ENCODE measurements around the gene TSPAN13. TPM values are rescaled to one million over a fixed set of nuclear protein-coding genes. Genes with fewer than 3 reads are reported as not detected.

The TSPAN13 gene
- total and polyA plus RNA-seq, 10 of the 15 experiments (the other 5 are each of a cell fraction or from before 2014, with no cell fraction given): 0.26 to 0.37 TPM; not detected in 8

- TF ChIP-seq JUND (IDR thresholded peaks at IDR 0.05; ENCODE audit: low read depth, low read length): no peak
- no peak for TF ChIP-seq ATF2 (IDR thresholded peaks at IDR 0.05; ENCODE audit: low read length)
Measured at GRCh38 chr7:16711730-16712129, 41.8 kb upstream of the TSPAN13 start (continued).

GRCh38 chr7:16712916-16713315 lies 40.6 kb upstream of the TSPAN13 start:
- SMC1A ChIA-PET (ENCODE audit: uncharacterized antibody, unreplicated experiment): no interaction called here
- 20% methylated on average over 4 of the region's 4 CpGs for WGBS (ENCODE audit: insufficient coverage, insufficient replicate concordance, low lambda C conversion rate, missing lambda C conversion rate)
- intact Hi-C loops (cut with micrococcal nuclease; ENCODE audit: unreplicated experiment): no loop called here
- Histone ChIP-seq H3K4me1 (ENCODE audit: control insufficient read depth, insufficient read depth, low read length) (no peaks in the 10 kb centered on the region), H3K4me3 (no peak overlapping the region), H2AFZ (ENCODE audit: control insufficient read depth, low read depth, low read length) (no peak overlapping the region), H4K20me1 (ENCODE audit: control insufficient read depth, insufficient read depth) (no peaks in the 10 kb centered on the region), H3K79me2 (ENCODE audit: control insufficient read depth, insufficient read depth, low read length) (no peaks in the 10 kb centered on the region), H3K9ac (ENCODE audit: control insufficient read depth, insufficient read depth, low read length) (no peak overlapping the region), H3K27me3 (replicated peaks in 1 of 2; ENCODE audit: control insufficient read depth in 2 of 2, insufficient read depth in 2 of 2, low read length in 1 of 2) (no peaks in the 10 kb centered on the region), H3K36me3 (ENCODE audit: control insufficient read depth in 2 of 2, insufficient read depth in 2 of 2, low read length in 1 of 2) (no peaks in the 10 kb centered on the region), H3K9me3 (replicated peaks; ENCODE audit: control insufficient read depth, insufficient read depth, low read length) (no peaks in the 10 kb centered on the region), H3K27ac (ENCODE audit: control insufficient read depth, insufficient read depth) (no peak overlapping the region), H3K4me2 (ENCODE audit: control insufficient read depth, insufficient read depth) (no peak overlapping the region)
- BruUV-seq (replicated peaks): no TSS peak
- FAIRE-seq (no peak), DNase-seq (ENCODE audit: low read depth, low spot score) (no peak), ATAC-seq (no peak)
- in situ Hi-C loops (cut with MboI): no loop called here
- CTCF ChIA-PET: interaction anchor here (0.7 kb wide), 1 partner anchor 36 kb away, joined by 3 read pairs; no protein-coding TSS in a partner anchor
- RAD21 ChIA-PET (ENCODE audit: unreplicated experiment): no interaction called here
- POLR2A ChIA-PET: no interaction called here
- TF ChIP-seq CHD2 (IDR thresholded peaks at IDR 0.05; ENCODE audit: borderline replicate concordance, low read depth, low read length) (no peak), CTCF (IDR thresholded peaks at IDR 0.05 in 2 of 3, conservative IDR thresholded peaks at IDR 0.05 in 1 of 3; ENCODE audit: control insufficient read depth in 2 of 3, extremely low read depth in 1 of 3, insufficient read depth in 1 of 3, low read depth in 3 of 3, low read length in 3 of 3) (no peak), POLR2AphosphoS2 (IDR thresholded peaks at IDR 0.05; ENCODE audit: low read depth, low read length) (no peak), CEBPB (IDR thresholded peaks at IDR 0.05; ENCODE audit: borderline replicate concordance in 1 of 2, low read depth in 2 of 2, low read length in 2 of 2) (no peak), PRDM15 (CRISPR knock-in tag; IDR thresholded peaks at IDR 0.05) (no peak), CBFB (IDR thresholded peaks at IDR 0.05; ENCODE audit: low read depth) (no peak), MEF2B (IDR thresholded peaks at IDR 0.05; ENCODE audit: partially characterized antibody, poor library complexity, severe bottlenecking) (no peak), PML (IDR thresholded peaks at IDR 0.05; ENCODE audit: low read length) (no peak), BHLHE40 (IDR thresholded peaks at IDR 0.05; ENCODE audit: borderline replicate concordance in 1 of 2, low read depth in 2 of 2, low read length in 1 of 2) (no peak), SMARCA5 (IDR thresholded peaks at IDR 0.05) (no peak), IRF4 (IDR thresholded peaks at IDR 0.05; ENCODE audit: low read depth, low read length) (no peak), SMC3 (IDR thresholded peaks at IDR 0.05; ENCODE audit: borderline replicate concordance, low read length) (no peak), HDAC2 (IDR thresholded peaks at IDR 0.05) (no peak)
- TF ChIP-seq, protein P1, sequence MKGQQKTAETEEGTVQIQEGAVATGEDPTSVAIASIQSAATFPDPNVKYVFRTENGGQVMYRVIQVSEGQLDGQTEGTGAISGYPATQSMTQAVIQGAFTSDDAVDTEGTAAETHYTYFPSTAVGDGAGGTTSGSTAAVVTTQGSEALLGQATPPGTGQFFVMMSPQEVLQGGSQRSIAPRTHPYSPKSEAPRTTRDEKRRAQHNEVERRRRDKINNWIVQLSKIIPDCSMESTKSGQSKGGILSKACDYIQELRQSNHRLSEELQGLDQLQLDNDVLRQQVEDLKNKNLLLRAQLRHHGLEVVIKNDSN (IDR thresholded peaks at IDR 0.05; ENCODE audit: borderline replicate concordance, extremely low read length, insufficient read depth, low read depth, low read length): no peak

Data from GM12878 (cell line).